ENCODE results near the gene TP53I13.

TP53I13 gene

GRCh38 chr17:29610395-29610794 lies 41.9 kb downstream of the TP53I13 start:
- peaks cover 0 to 45% of the 10 kb centered on the region in 2 experiments; a peak in 1 of 3 replicates for H3K36me3 ChIP-seq (ENCODE audit: control insufficient read depth in 2 of 2, insufficient read depth in 1 of 2, low read length in 2 of 2)
- ChIA-PET CTCF (no interaction called here), POLR2A (no interaction called here)
- TF ChIP-seq ZNF24 (tag by site-specific recombination; IDR thresholded peaks at IDR 0.05) (0 out of 2 replicates have a peak, but pooled peaks have one; percentile 37), ZNF214 (tag by site-specific recombination; IDR thresholded peaks at IDR 0.05; ENCODE audit: borderline replicate concordance) (no peak)
- no peak overlapping the region for H3K4me3 ChIP-seq (ENCODE audit: low read depth, low read length)
- no peaks in the 10 kb centered on the region for H3K4me1 ChIP-seq (ENCODE audit: control insufficient read depth, insufficient read depth, low read length)
- H3K27ac ChIP-seq (ENCODE audit: extremely low read depth, low read depth, low read length), result no peak overlapping the region
- no peaks in the 10 kb centered on the region for H3K9me3 ChIP-seq (ENCODE audit: control insufficient read depth, insufficient read depth, low read depth, low read length)

GRCh38 chr17:29611351-29612093 lies 43.0 kb downstream of the TP53I13 start:
- no peak for TF ChIP-seq ZNF184 (tag by site-specific recombination; IDR thresholded peaks at IDR 0.05)
- TF ChIP-seq ZNF571 (tag by site-specific recombination; IDR thresholded peaks at IDR 0.05), result no peak
- no peak for TF ChIP-seq ZNF560 (tag by site-specific recombination; IDR thresholded peaks at IDR 0.05; ENCODE audit: borderline replicate concordance)
- TF ChIP-seq ZBTB21 (tag by site-specific recombination; IDR thresholded peaks at IDR 0.05), result no peak
- TF ChIP-seq ZNF510 (tag by site-specific recombination; IDR thresholded peaks at IDR 0.05; ENCODE audit: insufficient replicate concordance), result no peak
- no peak for TF ChIP-seq ZNF501 (tag by site-specific recombination; IDR thresholded peaks at IDR 0.05)
- TF ChIP-seq ZIC2 (tag by site-specific recombination; IDR thresholded peaks at IDR 0.05), result no peak
- no peak for TF ChIP-seq ZNF416 (tag by site-specific recombination; IDR thresholded peaks at IDR 0.05)
- no peak for TF ChIP-seq ZFP69B (tag by site-specific recombination; IDR thresholded peaks at IDR 0.05)
- no peak for TF ChIP-seq ZNF621 (tag by site-specific recombination; IDR thresholded peaks at IDR 0.05)
- no peak for TF ChIP-seq ZBTB44 (tag by site-specific recombination; IDR thresholded peaks at IDR 0.05)
- no peaks in the 10 kb centered on the region for H3K9me3 ChIP-seq (ENCODE audit: control insufficient read depth, insufficient read depth, low read depth, low read length)
- peaks cover 0 to 45% of the 10 kb centered on the region in 2 experiments; a peak in 1 of 3 replicates for H3K36me3 ChIP-seq (ENCODE audit: control insufficient read depth in 2 of 2, insufficient read depth in 1 of 2, low read length in 2 of 2)
- ChIA-PET POLR2A (no interaction called here), CTCF (interaction anchor here (0.5 kb wide), 1 partner anchor 251 kb away, joined by 3 read pairs; no protein-coding TSS in a partner anchor)
- no peak overlapping the region for H3K4me3 ChIP-seq (ENCODE audit: low read depth, low read length)
- H3K27ac ChIP-seq (ENCODE audit: extremely low read depth, low read depth, low read length), result no peak overlapping the region
- no peaks in the 10 kb centered on the region for H3K4me1 ChIP-seq (ENCODE audit: control insufficient read depth, insufficient read depth, low read length)

- Histone ChIP-seq H3K27ac (ENCODE audit: extremely low read depth, low read depth, low read length) (no peak overlapping the region), H3K9me3 (ENCODE audit: control insufficient read depth, insufficient read depth, low read depth, low read length) (no peaks in the 10 kb centered on the region), H3K4me1 (ENCODE audit: control insufficient read depth, insufficient read depth, low read length) (no peaks in the 10 kb centered on the region), H3K4me3 (ENCODE audit: low read depth, low read length) (no peak overlapping the region), H3K36me3 (ENCODE audit: control insufficient read depth in 2 of 2, insufficient read depth in 1 of 2, low read length in 2 of 2) (peaks cover 0 to 45% of the 10 kb centered on the region in 2 experiments; a peak in 1 of 3 replicates)
- TF ChIP-seq BCL11B (tag by site-specific recombination; IDR thresholded peaks at IDR 0.05; ENCODE audit: low read depth), result no peak
- TF ChIP-seq ZNF274 (IDR thresholded peaks at IDR 0.05; ENCODE audit: low read length), result no peak
- TF ChIP-seq ZNF274 (tag by site-specific recombination; IDR thresholded peaks at IDR 0.05; ENCODE audit: borderline replicate concordance), result no peak
- ChIA-PET CTCF (interaction anchor here (0.5 to 0.6 kb wide), 2 partner anchors 252 to 728 kb away, joined by 3 read pairs; no protein-coding TSS in a partner anchor), POLR2A (no interaction called here)
These were observed 43.5 kb downstream of the TP53I13 start for GRCh38 chr17:29612094-29612403.

Measured in HEK293 (cell line).